Measurements from ENCODE around the gene SLC25A6. TPM values are rescaled to one million over a fixed set of nuclear protein-coding genes. Genes with fewer than 3 reads are reported as not detected.

The SLC25A6 gene
- total RNA-seq, 1 donor from 2014 or later: 442 TPM

DNA sequence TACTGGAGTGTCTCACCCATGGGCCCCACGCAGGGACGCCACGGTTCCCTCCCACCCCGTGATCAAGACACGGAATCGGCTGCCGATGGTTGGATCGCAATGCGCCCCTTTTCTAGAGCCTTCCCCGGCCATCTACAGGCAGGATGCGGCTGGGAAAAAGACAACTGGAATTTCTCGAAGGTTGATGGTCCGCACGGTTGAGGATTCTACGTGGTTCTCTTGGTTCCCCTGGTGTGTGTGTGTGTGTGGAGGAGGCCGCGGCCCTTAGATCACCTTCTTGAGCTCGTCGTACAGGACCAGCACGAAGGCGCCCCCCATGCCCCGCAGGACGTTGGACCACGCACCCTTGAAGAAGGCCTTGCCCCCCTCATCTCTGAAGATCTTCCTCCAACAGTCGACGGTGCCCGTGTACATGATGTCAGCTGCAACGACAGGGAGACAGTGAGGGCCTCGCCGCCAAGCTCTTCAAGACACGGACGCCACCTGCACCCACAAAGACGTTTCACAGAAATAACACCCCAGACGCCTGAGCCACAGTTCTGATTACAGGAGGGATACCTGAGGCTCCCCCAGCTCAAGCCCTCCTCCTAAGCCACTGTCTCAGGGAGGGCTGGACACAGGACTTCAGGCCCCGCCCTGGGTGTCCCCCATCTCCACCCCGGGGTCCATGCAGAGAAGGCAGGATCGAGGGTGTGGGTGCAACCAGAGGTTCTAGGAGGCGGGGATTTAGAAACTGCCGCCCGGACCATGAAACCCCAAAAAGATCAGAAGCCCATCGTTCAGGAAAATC, 5.4 kb downstream of the SLC25A6 start:
- no peak for DNase-seq (ENCODE audit: extremely low spot score in 2 of 2)
- TF ChIP-seq POLR2A (IDR thresholded peaks at IDR 0.05): no peak
- TF ChIP-seq POLR2AphosphoS5 (IDR thresholded peaks at IDR 0.05; ENCODE audit: insufficient read depth in 1 of 2, low read depth in 1 of 2): no peak
- TF ChIP-seq, protein P1, sequence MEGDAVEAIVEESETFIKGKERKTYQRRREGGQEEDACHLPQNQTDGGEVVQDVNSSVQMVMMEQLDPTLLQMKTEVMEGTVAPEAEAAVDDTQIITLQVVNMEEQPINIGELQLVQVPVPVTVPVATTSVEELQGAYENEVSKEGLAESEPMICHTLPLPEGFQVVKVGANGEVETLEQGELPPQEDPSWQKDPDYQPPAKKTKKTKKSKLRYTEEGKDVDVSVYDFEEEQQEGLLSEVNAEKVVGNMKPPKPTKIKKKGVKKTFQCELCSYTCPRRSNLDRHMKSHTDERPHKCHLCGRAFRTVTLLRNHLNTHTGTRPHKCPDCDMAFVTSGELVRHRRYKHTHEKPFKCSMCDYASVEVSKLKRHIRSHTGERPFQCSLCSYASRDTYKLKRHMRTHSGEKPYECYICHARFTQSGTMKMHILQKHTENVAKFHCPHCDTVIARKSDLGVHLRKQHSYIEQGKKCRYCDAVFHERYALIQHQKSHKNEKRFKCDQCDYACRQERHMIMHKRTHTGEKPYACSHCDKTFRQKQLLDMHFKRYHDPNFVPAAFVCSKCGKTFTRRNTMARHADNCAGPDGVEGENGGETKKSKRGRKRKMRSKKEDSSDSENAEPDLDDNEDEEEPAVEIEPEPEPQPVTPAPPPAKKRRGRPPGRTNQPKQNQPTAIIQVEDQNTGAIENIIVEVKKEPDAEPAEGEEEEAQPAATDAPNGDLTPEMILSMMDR (IDR thresholded peaks at IDR 0.05): no peak
- Histone ChIP-seq H3K4me3 (no peak overlapping the region), H3K4me1 (peaks cover 30% of the 10 kb centered on the region), H3K27me3 (no peaks in the 10 kb centered on the region), H3K9me3 (no peaks in the 10 kb centered on the region), H3K27ac (no peak overlapping the region), H3K36me3 (peaks cover 3 to 66% of the 10 kb centered on the region in 2 donors)
- intact Hi-C loops (cut with DNase I): no loop called here

- peaks cover 3 to 62% of the 10 kb centered on the region in 2 donors for H3K36me3 ChIP-seq
- H3K27ac ChIP-seq: no peak overlapping the region
- no peaks in the 10 kb centered on the region for H3K27me3 ChIP-seq
- no peak overlapping the region for H3K4me3 ChIP-seq
- TF ChIP-seq, protein P1 (IDR thresholded peaks at IDR 0.05): no peak
- peak in 1 of 2 donors; percentile 52 for TF ChIP-seq POLR2AphosphoS5 (IDR thresholded peaks at IDR 0.05; ENCODE audit: insufficient read depth in 1 of 2, low read depth in 1 of 2)
- H3K4me1 ChIP-seq: peaks cover 22% of the 10 kb centered on the region
- no peak for DNase-seq (ENCODE audit: extremely low spot score in 2 of 2)
- H3K9me3 ChIP-seq: no peaks in the 10 kb centered on the region
- intact Hi-C loops (cut with DNase I): no loop called here
Measured at GRCh38 chrX:1385253-1386223, 6.4 kb downstream of the SLC25A6 start.

DNA sequence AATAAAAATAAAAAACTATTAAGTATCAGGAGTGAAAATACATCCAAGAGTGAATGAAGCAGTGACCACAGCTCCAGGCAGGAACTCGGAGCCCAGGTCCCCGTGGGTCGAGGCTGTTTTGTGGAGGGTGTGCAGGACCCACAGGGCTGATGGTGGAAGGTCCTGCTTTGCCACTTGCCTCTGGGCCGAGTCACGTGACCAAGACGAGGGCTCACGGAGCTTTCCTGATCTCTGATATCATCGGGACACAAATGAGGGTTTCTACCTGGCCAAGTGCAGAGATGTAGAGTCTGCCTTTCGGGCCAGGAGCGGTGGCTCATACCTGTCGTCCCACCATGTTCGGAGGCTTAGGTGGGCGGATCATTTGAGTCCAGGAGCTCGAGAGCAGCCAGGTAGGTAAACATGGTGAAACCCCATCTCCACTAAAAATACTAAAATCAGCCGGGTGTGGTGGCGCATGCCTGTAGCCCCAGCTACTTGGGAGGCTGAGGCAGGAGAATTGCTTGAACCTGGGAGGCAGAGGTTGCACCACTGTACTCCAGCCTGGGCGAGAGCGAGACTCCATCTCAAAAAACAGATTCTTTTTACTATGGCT, 7.2 kb downstream of the SLC25A6 start:
- TF ChIP-seq POLR2AphosphoS5 (IDR thresholded peaks at IDR 0.05; ENCODE audit: insufficient read depth in 1 of 2, low read depth in 1 of 2): no peak
- TF ChIP-seq, protein P1 (IDR thresholded peaks at IDR 0.05): no peak
- TF ChIP-seq POLR2A (IDR thresholded peaks at IDR 0.05): no peak
- Histone ChIP-seq H3K36me3 (peaks cover 3 to 54% of the 10 kb centered on the region in 2 donors), H3K4me3 (no peak overlapping the region), H3K27ac (no peak overlapping the region), H3K4me1 (peaks cover 14% of the 10 kb centered on the region), H3K9me3 (no peaks in the 10 kb centered on the region), H3K27me3 (no peaks in the 10 kb centered on the region)
- intact Hi-C loops (cut with DNase I): no loop called here
- DNase-seq (ENCODE audit: extremely low spot score in 2 of 2): no peak

DNA sequence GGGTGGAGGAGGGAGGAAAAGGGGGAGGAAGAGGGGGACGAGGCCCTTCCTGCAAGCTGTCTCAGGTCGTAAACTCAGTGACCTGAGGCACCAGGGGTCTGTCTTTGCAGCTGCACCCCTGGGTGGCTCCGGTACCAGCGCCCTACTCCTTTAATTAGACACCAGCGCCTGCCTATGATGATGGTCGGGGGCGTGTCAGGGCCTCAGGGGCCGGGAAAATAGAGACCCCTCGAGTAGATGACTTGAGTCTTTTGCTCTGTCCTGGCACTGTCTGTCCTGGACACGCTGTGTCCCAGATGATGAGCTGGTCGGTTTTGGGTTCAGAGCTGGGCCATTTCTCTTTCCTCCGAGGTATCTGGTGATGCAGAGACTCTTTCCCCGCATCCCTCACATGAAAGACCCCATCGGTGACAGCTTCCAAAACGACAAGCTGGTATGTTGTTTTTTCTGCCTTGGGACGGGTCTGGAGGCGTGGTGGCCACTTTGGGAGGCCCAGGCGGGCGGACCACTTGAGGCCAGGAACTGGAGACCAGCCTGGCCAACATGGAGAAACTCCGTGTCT, 11.2 kb downstream of the SLC25A6 start:
- H3K4me1 ChIP-seq: no peaks in the 10 kb centered on the region
- peaks cover 0 to 14% of the 10 kb centered on the region in 2 donors for H3K36me3 ChIP-seq
- no peak for DNase-seq (ENCODE audit: extremely low spot score in 2 of 2)
- H3K27ac ChIP-seq: no peak overlapping the region
- intact Hi-C loops (cut with DNase I): no loop called here
- H3K27me3 ChIP-seq: no peaks in the 10 kb centered on the region
- TF ChIP-seq POLR2A (IDR thresholded peaks at IDR 0.05): no peak
- TF ChIP-seq, protein P1 (IDR thresholded peaks at IDR 0.05): no peak
- H3K4me3 ChIP-seq: no peak overlapping the region
- no peaks in the 10 kb centered on the region for H3K9me3 ChIP-seq
